ENCODE measurements around the gene GAS7.

- TF ChIP-seq POLR2A (IDR thresholded peaks at IDR 0.05), result no peak
- TF ChIP-seq CTCF (IDR thresholded peaks at IDR 0.05), result no peak
These were observed 10.3 kb upstream of the GAS7 start for GRCh38 chr17:10208604-10209193.
